Endometrial microvascular endothelial cells (primary cell): ENCODE results near the gene RFC5. TPM values are rescaled to one million over a fixed set of nuclear protein-coding genes. Genes with fewer than 3 reads are reported as not detected.

Experiments used
- in situ Hi-C: cut with HindIII; loops from 2 replicates; pipeline ENCODE4 v1.10.0; 2017; ENCODE audit warnings: low sequenced_read_pairs, low pct_unique_long_range_greater_than_20kb; ENCODE audit errors: inconsistent ontology term
- total RNA-seq: library from RNA; depleted of rRNA; stranded (reverse); fragments of >200 nt; gene quantifications from one replicate; pipeline ENCODE4 v1.2.3, GENCODE V29; 2015; ENCODE audit errors: inconsistent ontology term

RFC5 gene
- total RNA-seq, 1 donor from 2014 or later = 28.1 TPM

DNA sequence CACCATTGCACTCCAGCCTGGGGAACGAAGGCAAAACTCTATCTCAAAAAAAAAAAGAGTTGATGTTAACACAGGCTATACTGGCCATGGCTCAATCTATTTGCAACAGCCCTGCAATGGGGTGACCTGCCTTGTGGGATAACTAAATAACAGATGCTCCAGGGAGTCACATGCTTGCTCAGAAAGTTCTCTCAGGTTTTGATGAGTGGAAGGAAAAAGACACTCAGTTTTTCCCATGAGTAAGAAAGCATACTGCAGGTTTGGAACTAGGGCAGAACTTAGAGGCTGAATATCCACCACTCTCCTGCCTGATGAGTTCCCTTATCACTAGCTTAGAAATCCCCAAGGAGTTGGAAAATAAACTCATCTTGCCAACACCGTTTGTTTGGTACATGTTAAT, 27.6 kb downstream of the RFC5 start:
- in situ Hi-C loops = no loop called here

DNA sequence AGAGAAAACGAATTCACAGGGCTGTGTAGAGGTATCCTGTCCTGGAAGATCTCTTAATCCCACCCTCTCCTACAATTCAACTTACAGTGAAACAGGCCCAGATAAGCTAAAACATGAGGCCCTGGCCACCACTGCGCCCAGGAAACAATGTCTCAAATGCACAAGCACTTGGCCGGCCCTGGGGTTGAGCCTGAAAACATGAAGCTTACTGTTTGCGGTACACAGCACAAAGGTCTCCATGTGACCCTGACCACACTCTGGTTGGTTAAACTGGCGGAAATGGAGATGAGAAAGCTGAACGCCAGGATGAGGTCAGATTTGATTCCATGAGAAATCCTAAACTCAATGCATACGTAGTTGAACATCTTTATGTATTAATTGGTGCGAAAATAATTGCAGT, 28.1 kb downstream of the RFC5 start:
- in situ Hi-C loops = no loop called here

- in situ Hi-C loops = no loop called here
Measured at GRCh38 chr12:118046430-118046829, 29.9 kb downstream of the RFC5 start.

DNA sequence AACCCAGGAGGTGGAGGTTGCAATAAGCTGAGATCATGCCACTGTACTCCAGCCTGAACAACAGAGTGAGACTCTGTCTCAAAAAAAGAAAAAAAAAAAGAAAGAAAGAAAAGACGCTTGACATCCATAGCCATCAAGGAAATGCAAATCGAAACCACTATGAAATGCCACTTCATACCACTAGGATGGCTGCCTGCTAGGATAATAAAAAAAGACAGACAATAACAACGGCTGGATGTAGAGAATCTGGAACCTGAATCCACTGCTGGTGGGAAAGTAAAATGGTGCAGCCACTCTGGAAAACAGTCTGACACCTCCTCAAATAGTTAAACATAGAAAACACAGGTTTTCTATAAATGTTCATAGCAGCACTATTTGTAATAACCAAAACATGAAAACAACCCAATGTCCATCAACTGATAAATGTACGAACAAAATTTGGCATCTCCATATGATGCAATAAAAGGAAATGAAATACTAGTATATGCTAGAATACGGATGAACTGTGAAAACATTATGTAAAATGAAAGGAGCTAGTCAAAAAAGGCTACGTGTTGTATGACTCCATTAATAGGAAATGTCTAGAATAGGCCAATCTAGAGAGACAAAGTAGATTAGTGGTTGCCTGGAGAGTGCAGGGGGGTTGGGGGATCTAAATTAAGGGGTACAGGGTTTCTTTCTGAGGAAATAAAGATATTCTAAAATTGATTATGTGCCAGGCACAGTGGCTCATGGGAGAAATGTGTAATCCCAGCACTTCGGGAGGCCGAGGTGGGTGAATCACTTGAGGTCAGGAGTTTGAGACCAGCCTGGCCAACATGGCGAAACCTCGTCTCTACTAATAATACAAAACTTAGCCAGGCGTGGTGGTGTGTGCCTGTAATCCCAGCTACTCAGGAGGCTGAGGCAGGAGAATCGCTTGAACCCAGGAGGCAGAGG, 34.7 kb downstream of the RFC5 start:
- in situ Hi-C loops = no loop called here

GRCh38 chr12:118052324-118053070, 36.0 kb downstream of the RFC5 start:
- in situ Hi-C loops = no loop called here

GRCh38 chr12:118053071-118053985, 36.8 kb downstream of the RFC5 start:
- in situ Hi-C loops = no loop called here

GRCh38 chr12:118055144-118055557, 38.6 kb downstream of the RFC5 start:
- in situ Hi-C loops = no loop called here

- in situ Hi-C loops = no loop called here
Measured at GRCh38 chr12:118055865-118056773, 39.6 kb downstream of the RFC5 start.

- in situ Hi-C loops = no loop called here
Measured at GRCh38 chr12:118058227-118058626, 41.7 kb downstream of the RFC5 start.

- in situ Hi-C loops = no loop called here
Measured at GRCh38 chr12:118058881-118059280, 42.4 kb downstream of the RFC5 start.

- in situ Hi-C loops = no loop called here
Measured at GRCh38 chr12:118059341-118060191, 43.1 kb downstream of the RFC5 start.

GRCh38 chr12:118060301-118061010, 44.0 kb downstream of the RFC5 start:
- in situ Hi-C loops = no loop called here

DNA sequence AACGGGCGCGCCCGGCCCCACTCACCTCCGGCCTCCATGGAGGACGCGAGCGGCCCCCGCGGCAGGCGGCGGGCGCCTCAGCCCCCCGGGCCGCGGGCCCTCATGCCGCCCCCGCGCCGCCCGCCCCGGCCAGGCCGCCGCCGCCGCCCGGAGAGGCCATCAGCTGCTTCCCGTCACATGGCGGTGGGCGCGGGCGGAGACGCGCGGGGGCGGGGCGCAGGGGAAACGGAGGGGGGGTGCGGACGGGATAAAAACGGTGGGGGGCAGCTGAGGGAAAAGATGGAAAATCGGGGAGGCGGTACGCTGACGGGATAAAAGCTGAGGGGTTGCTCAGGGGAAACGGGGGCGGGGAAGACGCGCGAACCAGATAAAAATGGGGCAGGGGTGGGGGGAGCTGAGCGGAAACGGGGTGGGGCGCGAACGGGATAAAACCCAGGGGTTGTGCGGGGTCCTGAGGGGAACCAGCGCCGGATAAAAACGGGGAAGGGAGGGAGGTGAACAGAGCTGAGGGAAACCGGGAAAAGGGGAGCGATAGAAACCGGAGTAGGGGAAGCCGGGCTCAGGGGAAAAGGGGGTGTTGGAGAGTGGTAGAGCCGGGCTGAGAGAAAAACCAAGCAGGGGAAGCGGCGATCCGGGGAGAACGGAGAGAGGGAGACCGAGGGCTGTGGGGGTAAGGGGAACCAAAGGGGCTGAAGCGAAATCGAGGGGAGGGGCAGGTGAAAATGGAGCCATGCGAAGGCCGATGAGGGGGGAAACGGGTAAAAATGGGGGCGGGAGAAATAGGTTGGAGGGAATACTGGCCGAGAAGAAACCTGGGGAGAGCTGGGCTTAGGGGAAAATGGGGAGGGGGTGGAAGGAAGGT, 44.7 kb downstream of the RFC5 start, which contains the start of gene WSB2:
WSB2 (minus strand) TSS at position 169 of the 862 bp plus-strand sequence; CDS start at position 38, 131 bp downstream.
- in situ Hi-C loops = no loop called here

- in situ Hi-C loops = no loop called here
Measured at GRCh38 chr12:118061873-118062843, 45.7 kb downstream of the RFC5 start.
